HepG2 (cell line): ENCODE results near the gene BABAM2. TPM values are rescaled to one million over a fixed set of nuclear protein-coding genes. Genes with fewer than 3 reads are reported as not detected.

Experiments used
- ATAC-seq: fragments of 200-7000 bp; cut with Tn5 transposase; 3 replicates; pipeline ENCODE4 v1.9.1; 2020; ENCODE audit warnings: mild to moderate bottlenecking, moderate library complexity
- BruUV-seq: library from RNA; stranded (reverse); fragments of 400-500 nt; replicated peaks from 2 replicates; lab custom pipeline; 2021; lab: Mats Ljungman, UMichigan
- CTCF ChIA-PET: fragments of 300-600 bp; formaldehyde crosslinking; extraction: SDS; loops from one replicate; lab custom pipeline; 2021; ENCODE audit warnings: low total read pairs, inconsistent platforms, low intra/inter-chr PET ratio; lab: Yijun Ruan, JAX
- POLR2A ChIA-PET: fragments of 350-600 bp; sonication (Branson Sonifier 250); formaldehyde crosslinking; loops from one replicate; lab custom pipeline; 2020; ENCODE audit warnings: antibody characterized with exemption, inconsistent platforms; lab: Yijun Ruan, JAX
- DNase-seq: peaks from one replicate; pipeline ENCODE4 v3.0.0-alpha.2; 2015; ENCODE audit warnings: low spot score
- FAIRE-seq: peaks from 3 replicates; lab custom pipeline; 2011; peaks lifted over from hg19 to GRCh38; lab: Jason Lieb, UNC
- H2AFZ ChIP-seq: one replicate; pipeline ENCODE4 v1.6.1; 2011; ENCODE audit warnings: low read length, inconsistent platforms
- H3K27ac ChIP-seq: fragments of 300-600 bp; 3 replicates; pipeline ENCODE4 v1.8.0; 2011; ENCODE audit warnings: mixed run types, mild to moderate bottlenecking, mixed read lengths, low read length, inconsistent platforms; ENCODE audit not compliant: insufficient read depth; ENCODE audit errors: extremely low read length
- H3K27me3 ChIP-seq, 2 experiments: fragments of 200-600 bp in 1 of 2; 2 replicates in 1 of 2; 3 replicates in 1 of 2; pipeline versions ENCODE4 v1.6.0 to v1.8.0; 2011; ENCODE audit warnings: low read length in 2 of 2, mild to moderate bottlenecking in 2 of 2, moderate library complexity in 2 of 2, inconsistent platforms in 1 of 2; ENCODE audit not compliant: insufficient read depth in 2 of 2, control insufficient read depth in 1 of 2
- H3K36me3 ChIP-seq, 2 experiments: fragments of 200-600 bp in 1 of 2; replicated peaks in 1 of 2; 2 replicates in 1 of 2; 3 replicates in 1 of 2; pipeline versions ENCODE4 v1.5.1 to v1.8.0; 2011; ENCODE audit warnings: low read length in 2 of 2, inconsistent platforms in 1 of 2; ENCODE audit not compliant: insufficient read depth in 2 of 2, control insufficient read depth in 1 of 2
- H3K4me1 ChIP-seq: 2 replicates; pipeline ENCODE4 v1.5.1; 2012; ENCODE audit warnings: low read length, inconsistent platforms; ENCODE audit not compliant: insufficient read depth
- H3K4me2 ChIP-seq: 2 replicates; pipeline ENCODE4 v1.6.0; 2011; ENCODE audit warnings: low read depth, low read length, inconsistent platforms
- H3K4me3 ChIP-seq, 3 experiments: fragments of 200-600 bp in 1 of 3; sonication (generic), shearing (Covaris generic) in 1 of 3; replicated peaks in 1 of 3; 2 replicates each; pipeline ENCODE4 v1.5.1; 2011 to 2016; ENCODE audit warnings: low read length in 3 of 3, inconsistent platforms in 2 of 3, low read depth in 2 of 3, mild to moderate bottlenecking in 2 of 3, control low read depth in 1 of 3, mixed read lengths in 1 of 3; ENCODE audit not compliant: insufficient read depth in 1 of 3
- H3K79me2 ChIP-seq: one replicate; pipeline ENCODE4 v1.6.1; 2011; ENCODE audit warnings: low read length, inconsistent platforms; ENCODE audit not compliant: insufficient read depth
- H3K9ac ChIP-seq: 2 replicates; pipeline ENCODE4 v1.6.0; 2011; ENCODE audit warnings: mild to moderate bottlenecking, low read depth, low read length, inconsistent platforms; ENCODE audit not compliant: insufficient read depth
- H3K9me3 ChIP-seq: 2 replicates; pipeline ENCODE4 v1.5.1; 2012; ENCODE audit warnings: mild to moderate bottlenecking, low read length
- H4K20me1 ChIP-seq: 2 replicates; pipeline ENCODE4 v1.6.0; 2011; ENCODE audit warnings: inconsistent platforms, mild to moderate bottlenecking, low read length, moderate library complexity; ENCODE audit not compliant: insufficient read depth
- CSRNP2 ChIP-seq: sonication (generic); formaldehyde crosslinking; conservative IDR thresholded peaks from 2 replicates; pipeline ENCODE4 v1.8.0; 2022; ENCODE audit warnings: low read depth, missing genetic modification reagents
- MEF2D ChIP-seq: sonication (generic); formaldehyde crosslinking; IDR thresholded peaks from 2 replicates; pipeline ENCODE4 v1.5.1; 2020; ENCODE audit warnings: mild to moderate bottlenecking, missing genetic modification reagents
- PAX8 ChIP-seq: sonication (generic); formaldehyde crosslinking; IDR thresholded peaks from 2 replicates; pipeline ENCODE4 v1.8.0; 2022; ENCODE audit warnings: mild to moderate bottlenecking, missing genetic modification reagents, borderline replicate concordance
- RARA ChIP-seq: IDR thresholded peaks from 2 replicates; pipeline ENCODE4 v1.6.1; 2016; ENCODE audit warnings: missing genetic modification reagents, missing compliant biosample characterization
- RBM22 ChIP-seq: fragments of 200-400 bp; formaldehyde crosslinking; optimal IDR thresholded peaks from 2 replicates; pipeline ENCODE3; 2017; ENCODE audit warnings: mild to moderate bottlenecking, low read length, moderate library complexity
- ZBTB21 ChIP-seq: sonication (generic); formaldehyde crosslinking; IDR thresholded peaks from 2 replicates; pipeline ENCODE4 v1.4.0; 2020; ENCODE audit warnings: missing genetic modification reagents
- ZNF530 ChIP-seq: sonication (generic); formaldehyde crosslinking; IDR thresholded peaks from 2 replicates; pipeline ENCODE4 v1.5.0; 2020; ENCODE audit warnings: low read depth, mild to moderate bottlenecking, missing genetic modification reagents
- ZNF567 ChIP-seq: sonication (generic); formaldehyde crosslinking; IDR thresholded peaks from 2 replicates; pipeline ENCODE4 v1.8.1; 2023; ENCODE audit warnings: mild to moderate bottlenecking, missing genetic modification reagents, borderline replicate concordance
- ZNF775 ChIP-seq: sonication (generic); formaldehyde crosslinking; IDR thresholded peaks from 2 replicates; pipeline ENCODE4 v1.4.0; 2020; ENCODE audit warnings: missing genetic modification reagents, mild to moderate bottlenecking, moderate library complexity, borderline replicate concordance
- WGBS: methylation state at CpG from one replicate; pipeline ENCODE4 v1.1.6; 2017; ENCODE audit warnings: low lambda C conversion rate; 5-methylcytosine and 5-hydroxymethylcytosine counted together
- in situ Hi-C: cut with HindIII; loops from 2 replicates; pipeline ENCODE4 v1.10.0; 2017; ENCODE audit warnings: low pct_unique_long_range_greater_than_20kb; ENCODE audit not compliant: extremely low pct_ligation_motif_present
- intact Hi-C: fragments of 100-400 bp; cut with micrococcal nuclease; formaldehyde crosslinking; loops from one replicate; pipeline ENCODE4 v1.10.0; 2022; ENCODE audit not compliant: unreplicated experiment
- polyA plus RNA-seq, 8 experiments: library from polyadenylated mRNA; depleted of rRNA in 3 of 8; stranded (reverse) in 7 of 8; unstranded in 1 of 8; fragments of >200 nt; fragmentation: Illumina TruSeq in 4 of 8; extraction: Trizol in 4 of 8; gene quantifications; 2 replicates each; pipeline versions ENCODE4 v1.2.1 to v1.2.3, GENCODE V29; 2011 to 2016; ENCODE audit warnings: low read depth in 4 of 8, missing spikeins in 1 of 8, mixed read lengths in 1 of 8; ENCODE audit not compliant: insufficient read depth in 1 of 8
- total RNA-seq, 5 experiments: library from RNA; depleted of rRNA; stranded (reverse); fragments of >200 nt; fragmentation: Illumina TruSeq; extraction: Trizol; gene quantifications; 2 replicates each; pipeline ENCODE4 v1.2.3, GENCODE V29; 2016; ENCODE audit warnings: low read depth in 1 of 5

Gene BABAM2
- total and polyA plus RNA-seq, 2 of the 13 experiments (the other 11 are each of a cell fraction or from before 2014, with no cell fraction given), result 24.9 to 28.0 TPM

GRCh38 chr2:28327956-28328922 is 437.7 kb downstream of the BABAM2 start:
- Histone ChIP-seq H4K20me1 (no peaks in the 10 kb centered on the region), H3K4me1 (no peaks in the 10 kb centered on the region), H3K36me3 (no peaks in the 10 kb centered on the region), H3K4me3 (no peak overlapping the region), H3K9ac (no peak overlapping the region), H3K27ac (no peak overlapping the region), H3K4me2 (no peak overlapping the region), H3K9me3 (no peaks in the 10 kb centered on the region), H3K79me2 (no peaks in the 10 kb centered on the region), H3K27me3 (no peaks in the 10 kb centered on the region), H2AFZ (no peak overlapping the region)
- FAIRE-seq (no peak), ATAC-seq (no peak), DNase-seq (no peak)
- BruUV-seq, result no TSS peak
- CTCF ChIA-PET, result no interaction called here
- 87% methylated on average over 14 of the region's 14 CpGs for WGBS
- POLR2A ChIA-PET, result no interaction called here
- in situ Hi-C loops, result no loop called here
- intact Hi-C loops, result no loop called here
- TF ChIP-seq RBM22 (no peak), PAX8 (CRISPR knock-in tag) (no peak), ZBTB21 (CRISPR knock-in tag) (no peak), ZNF567 (CRISPR knock-in tag) (no peak), ZNF530 (no peak), ZNF775 (CRISPR knock-in tag) (no peak), CSRNP2 (CRISPR knock-in tag) (no peak), RARA (CRISPR knock-in tag) (no peak), MEF2D (no peak)
